Vagina (tissue), 2 donors: ENCODE data around the gene TRMT5. TPM values are rescaled to one million over a fixed set of nuclear protein-coding genes. Genes with fewer than 3 reads are reported as not detected.

Experiments used
- DNase-seq, 2 donors: peaks; one replicate each; pipeline ENCODE4 v3.0.0-alpha.2; 2017; ENCODE audit errors: extremely low spot score in 2 of 2
- H3K27ac ChIP-seq: fragments of 200-600 bp; sonication (generic); one replicate; pipeline ENCODE4 v1.5.1; 2019
- H3K27me3 ChIP-seq: fragments of 200-600 bp; sonication (generic); one replicate; pipeline ENCODE4 v1.5.1; 2019
- H3K36me3 ChIP-seq, 2 donors: fragments of 200-600 bp; sonication (generic); one replicate each; pipeline ENCODE4 v1.5.1; 2017 to 2019
- H3K4me1 ChIP-seq: fragments of 200-600 bp; sonication (generic); one replicate; pipeline ENCODE4 v1.5.1; 2019
- H3K4me3 ChIP-seq, 2 donors: fragments of 200-600 bp; sonication (generic); 1 replicate in 1 of 2; 2 replicates in 1 of 2; pipeline ENCODE4 v1.5.1; 2016 to 2019
- H3K9me3 ChIP-seq: fragments of 200-600 bp; sonication (generic); one replicate; pipeline ENCODE4 v1.5.1; 2019
- POLR2A ChIP-seq, 2 donors: fragments of 450-650 bp; IDR thresholded peaks; one replicate each; pipeline ENCODE4 v1.6.1; 2017; ENCODE audit warnings: antibody characterized with exemption in 2 of 2, mild to moderate bottlenecking in 2 of 2, moderate library complexity in 2 of 2
- POLR2AphosphoS5 ChIP-seq, 2 donors: sonication (generic); formaldehyde crosslinking; IDR thresholded peaks; one replicate each; pipeline ENCODE4 v1.9.0; 2017; ENCODE audit warnings: antibody characterized with exemption in 2 of 2, mild to moderate bottlenecking in 2 of 2, low read depth in 1 of 2; ENCODE audit not compliant: insufficient read depth in 1 of 2
- intact Hi-C: fragments of 100-400 bp; cut with DNase I; formaldehyde crosslinking; loops from one replicate; pipeline ENCODE4 v1.15.1; 2023
- total RNA-seq: library from RNA; depleted of rRNA; stranded (reverse); fragments of >200 nt; gene quantifications from one replicate; pipeline ENCODE4 v1.2.3, GENCODE V29; 2016
- TF ChIP-seq, protein P1 (sequence below), 3 experiments: fragments of 450-650 bp in 2 of 3; fragments of 200-600 bp in 1 of 3; sonication (generic) in 1 of 3; IDR thresholded peaks; one replicate each; pipeline ENCODE4 v1.5.1; 2017 to 2019; ENCODE audit warnings: antibody characterized with exemption in 3 of 3, mild to moderate bottlenecking in 2 of 3, moderate library complexity in 2 of 3

Gene TRMT5
- total RNA-seq, 1 donor from 2014 or later = 2.9 TPM

DNA sequence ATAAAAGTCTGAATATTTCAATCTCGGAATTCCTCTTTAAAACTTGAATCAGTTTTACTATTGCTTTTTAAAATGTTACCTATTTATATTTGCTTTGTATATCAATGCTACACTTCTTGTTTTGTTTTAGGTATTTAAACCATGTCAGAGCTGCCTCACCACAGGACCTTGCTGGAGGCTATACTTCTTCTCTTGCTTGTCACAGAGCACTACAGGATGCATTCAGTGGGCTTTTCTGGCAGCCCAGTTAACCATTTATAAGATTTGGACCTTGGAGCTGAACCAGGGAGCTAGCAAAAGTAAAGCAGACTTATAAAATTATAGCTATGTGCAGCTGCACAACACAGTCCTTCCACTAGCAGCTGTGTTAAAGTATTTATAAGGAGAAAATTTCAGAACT lies 12.8 kb downstream of the TRMT5 start:
- DNase-seq = no peak
- Histone ChIP-seq H3K9me3 (no peaks in the 10 kb centered on the region), H3K36me3 (no peaks in the 10 kb centered on the region), H3K4me1 (no peaks in the 10 kb centered on the region), H3K27me3 (no peaks in the 10 kb centered on the region), H3K4me3 (no peak overlapping the region), H3K27ac (no peak overlapping the region)
- intact Hi-C loops = no loop called here
- TF ChIP-seq POLR2AphosphoS5 (IDR thresholded peaks at IDR 0.05; ENCODE audit: insufficient read depth in 1 of 2, low read depth in 1 of 2) (no peak), POLR2A (IDR thresholded peaks at IDR 0.05) (no peak)
- TF ChIP-seq, protein P1, sequence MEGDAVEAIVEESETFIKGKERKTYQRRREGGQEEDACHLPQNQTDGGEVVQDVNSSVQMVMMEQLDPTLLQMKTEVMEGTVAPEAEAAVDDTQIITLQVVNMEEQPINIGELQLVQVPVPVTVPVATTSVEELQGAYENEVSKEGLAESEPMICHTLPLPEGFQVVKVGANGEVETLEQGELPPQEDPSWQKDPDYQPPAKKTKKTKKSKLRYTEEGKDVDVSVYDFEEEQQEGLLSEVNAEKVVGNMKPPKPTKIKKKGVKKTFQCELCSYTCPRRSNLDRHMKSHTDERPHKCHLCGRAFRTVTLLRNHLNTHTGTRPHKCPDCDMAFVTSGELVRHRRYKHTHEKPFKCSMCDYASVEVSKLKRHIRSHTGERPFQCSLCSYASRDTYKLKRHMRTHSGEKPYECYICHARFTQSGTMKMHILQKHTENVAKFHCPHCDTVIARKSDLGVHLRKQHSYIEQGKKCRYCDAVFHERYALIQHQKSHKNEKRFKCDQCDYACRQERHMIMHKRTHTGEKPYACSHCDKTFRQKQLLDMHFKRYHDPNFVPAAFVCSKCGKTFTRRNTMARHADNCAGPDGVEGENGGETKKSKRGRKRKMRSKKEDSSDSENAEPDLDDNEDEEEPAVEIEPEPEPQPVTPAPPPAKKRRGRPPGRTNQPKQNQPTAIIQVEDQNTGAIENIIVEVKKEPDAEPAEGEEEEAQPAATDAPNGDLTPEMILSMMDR (IDR thresholded peaks at IDR 0.05) = no peak

- TF ChIP-seq POLR2AphosphoS5 (IDR thresholded peaks at IDR 0.05; ENCODE audit: insufficient read depth in 1 of 2, low read depth in 1 of 2) (no peak), POLR2A (IDR thresholded peaks at IDR 0.05) (no peak)
- TF ChIP-seq, protein P1 (IDR thresholded peaks at IDR 0.05) = no peak
- intact Hi-C loops = no loop called here
- H3K36me3 ChIP-seq = no peaks in the 10 kb centered on the region
- no peaks in the 10 kb centered on the region for H3K9me3 ChIP-seq
- H3K27me3 ChIP-seq = no peaks in the 10 kb centered on the region
- DNase-seq = no peak
- no peaks in the 10 kb centered on the region for H3K4me1 ChIP-seq
- H3K4me3 ChIP-seq = no peak overlapping the region
- no peak overlapping the region for H3K27ac ChIP-seq
Observed at GRCh38 chr14:60965402-60965801, 15.5 kb downstream of the TRMT5 start.

- intact Hi-C loops = no loop called here
- Histone ChIP-seq H3K36me3 (no peaks in the 10 kb centered on the region), H3K4me3 (no peak overlapping the region), H3K4me1 (no peaks in the 10 kb centered on the region), H3K27me3 (no peaks in the 10 kb centered on the region), H3K9me3 (no peaks in the 10 kb centered on the region), H3K27ac (no peak overlapping the region)
- TF ChIP-seq POLR2A (IDR thresholded peaks at IDR 0.05) (no peak), POLR2AphosphoS5 (IDR thresholded peaks at IDR 0.05; ENCODE audit: insufficient read depth in 1 of 2, low read depth in 1 of 2) (no peak)
- TF ChIP-seq, protein P1 (IDR thresholded peaks at IDR 0.05) = no peak
- DNase-seq = no peak
Observed at GRCh38 chr14:60964904-60965303, 16.0 kb downstream of the TRMT5 start.

DNA sequence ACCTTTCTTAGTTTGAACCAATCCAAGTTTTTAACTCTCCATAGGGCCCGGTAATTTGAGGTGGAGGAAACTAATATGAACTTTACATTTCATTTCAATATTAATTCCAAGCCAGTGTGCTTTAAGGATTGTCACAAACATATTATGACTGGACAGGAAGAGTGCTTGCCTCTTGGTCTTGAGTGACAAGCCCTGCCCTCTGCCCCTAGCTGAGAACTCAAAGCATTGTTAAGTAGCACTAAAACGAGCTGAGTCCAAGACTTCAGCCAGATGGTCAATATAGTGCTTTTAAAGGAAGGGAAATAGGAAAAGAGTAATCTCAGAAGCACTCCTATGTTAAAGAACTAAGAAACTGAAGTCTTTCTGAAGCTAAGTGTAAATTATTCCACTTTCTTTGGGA lies 17.1 kb downstream of the TRMT5 start:
- DNase-seq = no peak
- intact Hi-C loops = no loop called here

DNA sequence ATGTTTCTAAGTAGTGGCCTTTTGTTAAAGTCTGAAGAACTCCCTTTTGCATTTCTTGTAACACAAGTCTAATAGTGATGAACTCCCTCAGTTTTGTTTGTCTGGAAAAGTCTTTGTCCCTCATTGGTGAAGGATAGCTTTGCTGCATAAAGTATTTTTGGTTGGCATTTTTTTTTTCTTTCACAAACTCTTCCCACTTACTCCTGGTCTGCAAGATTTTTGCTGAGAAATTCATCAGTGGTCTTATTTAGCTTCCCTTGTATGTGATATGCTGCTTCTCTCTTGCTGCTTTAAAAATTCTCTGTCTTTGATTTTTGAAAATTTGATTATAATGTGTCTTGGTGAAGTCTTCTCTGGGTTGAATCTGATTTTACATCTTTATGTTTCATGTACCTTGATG lies 22.7 kb downstream of the TRMT5 start:
- TF ChIP-seq POLR2A (IDR thresholded peaks at IDR 0.05) = no peak
- no peak for TF ChIP-seq POLR2AphosphoS5 (IDR thresholded peaks at IDR 0.05; ENCODE audit: insufficient read depth in 1 of 2, low read depth in 1 of 2)
- TF ChIP-seq, protein P1 (IDR thresholded peaks at IDR 0.05) = no peak
- DNase-seq = no peak
- intact Hi-C loops = no loop called here

More for the DNA sequence above, 17.1 kb downstream of the TRMT5 start:
- H3K27ac ChIP-seq = no peak overlapping the region
- H3K4me1 ChIP-seq = no peaks in the 10 kb centered on the region
- H3K4me3 ChIP-seq = no peak overlapping the region
- H3K27me3 ChIP-seq = no peaks in the 10 kb centered on the region
- H3K9me3 ChIP-seq = no peaks in the 10 kb centered on the region
- TF ChIP-seq, protein P1 (IDR thresholded peaks at IDR 0.05) = no peak
- no peak for TF ChIP-seq POLR2A (IDR thresholded peaks at IDR 0.05)
- no peak for TF ChIP-seq POLR2AphosphoS5 (IDR thresholded peaks at IDR 0.05; ENCODE audit: insufficient read depth in 1 of 2, low read depth in 1 of 2)
- no peaks in the 10 kb centered on the region for H3K36me3 ChIP-seq

More for the DNA sequence above, 22.7 kb downstream of the TRMT5 start:
- H3K4me3 ChIP-seq = no peak overlapping the region
- H3K36me3 ChIP-seq = peaks cover 0 to 3% of the 10 kb centered on the region in 2 donors
- no peaks in the 10 kb centered on the region for H3K4me1 ChIP-seq
- H3K9me3 ChIP-seq = peaks cover 11% of the 10 kb centered on the region
- H3K27me3 ChIP-seq = no peaks in the 10 kb centered on the region
- H3K27ac ChIP-seq = no peak overlapping the region
